ENCODE data around the gene TSPAN9.

DNA sequence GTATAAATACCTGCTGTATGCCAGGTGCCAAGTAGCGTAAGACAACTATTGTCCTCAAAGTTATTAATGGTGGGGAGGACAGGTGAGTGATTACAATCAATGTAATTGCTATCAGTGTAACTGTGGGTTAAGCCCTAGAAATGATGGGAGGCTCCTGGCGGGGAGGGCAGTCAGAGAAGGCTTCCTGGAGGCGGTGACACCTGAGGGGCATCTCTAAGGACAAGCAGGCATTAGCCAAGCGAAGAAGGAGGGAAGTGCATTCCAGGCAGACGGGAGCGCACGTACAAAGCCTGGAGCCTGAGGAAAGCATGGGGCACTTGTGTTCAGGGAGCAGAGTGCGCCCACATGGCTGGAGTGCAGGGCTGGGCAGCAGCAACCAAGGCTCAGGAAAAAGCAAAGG, 230.9 kb downstream of the TSPAN9 start:
- TF ChIP-seq, protein P1, sequence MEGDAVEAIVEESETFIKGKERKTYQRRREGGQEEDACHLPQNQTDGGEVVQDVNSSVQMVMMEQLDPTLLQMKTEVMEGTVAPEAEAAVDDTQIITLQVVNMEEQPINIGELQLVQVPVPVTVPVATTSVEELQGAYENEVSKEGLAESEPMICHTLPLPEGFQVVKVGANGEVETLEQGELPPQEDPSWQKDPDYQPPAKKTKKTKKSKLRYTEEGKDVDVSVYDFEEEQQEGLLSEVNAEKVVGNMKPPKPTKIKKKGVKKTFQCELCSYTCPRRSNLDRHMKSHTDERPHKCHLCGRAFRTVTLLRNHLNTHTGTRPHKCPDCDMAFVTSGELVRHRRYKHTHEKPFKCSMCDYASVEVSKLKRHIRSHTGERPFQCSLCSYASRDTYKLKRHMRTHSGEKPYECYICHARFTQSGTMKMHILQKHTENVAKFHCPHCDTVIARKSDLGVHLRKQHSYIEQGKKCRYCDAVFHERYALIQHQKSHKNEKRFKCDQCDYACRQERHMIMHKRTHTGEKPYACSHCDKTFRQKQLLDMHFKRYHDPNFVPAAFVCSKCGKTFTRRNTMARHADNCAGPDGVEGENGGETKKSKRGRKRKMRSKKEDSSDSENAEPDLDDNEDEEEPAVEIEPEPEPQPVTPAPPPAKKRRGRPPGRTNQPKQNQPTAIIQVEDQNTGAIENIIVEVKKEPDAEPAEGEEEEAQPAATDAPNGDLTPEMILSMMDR (IDR thresholded peaks at IDR 0.05; ENCODE audit: low read length), result no peak
- TF ChIP-seq EZH2 (IDR thresholded peaks at IDR 0.05; ENCODE audit: borderline replicate concordance, low read length), result no peak

Data from OCI-LY1 (cell line).